Measurements from ENCODE around the gene VWF. TPM values are rescaled to one million over a fixed set of nuclear protein-coding genes. Genes with fewer than 3 reads are reported as not detected.

Gene VWF
- polyA plus RNA-seq, 1 donor (not counting 4 experiments of a cell fraction or from before 2014, with no cell fraction given) = 0.01 TPM

- Histone ChIP-seq H3K9me1 (ENCODE audit: control insufficient read depth, extremely low read depth, insufficient read depth, low read length) (no peaks in the 10 kb centered on the region), H3K4me3 (ENCODE audit: control insufficient read depth in 2 of 3, extremely low read depth in 1 of 3, insufficient read depth in 2 of 3, low read depth in 1 of 3, low read length in 3 of 3) (no peak overlapping the region), H4K20me1 (ENCODE audit: control insufficient read depth, extremely low read depth, insufficient read depth, low read length) (no peaks in the 10 kb centered on the region), H3K79me2 (ENCODE audit: control insufficient read depth, insufficient read depth, low read length) (no peaks in the 10 kb centered on the region), H3K4me1 (ENCODE audit: control insufficient read depth, extremely low read depth, insufficient read depth, low read length) (no peaks in the 10 kb centered on the region), H3K36me3 (ENCODE audit: control insufficient read depth in 2 of 2, extremely low read depth in 1 of 2, insufficient read depth in 2 of 2, low read length in 2 of 2) (no peaks in the 10 kb centered on the region), H3K27ac (ENCODE audit: control insufficient read depth, insufficient read depth, low read length) (no peak overlapping the region), H3K4me2 (ENCODE audit: control insufficient read depth, extremely low read depth, insufficient read depth, low read depth, low read length) (no peak overlapping the region), H3K9ac (ENCODE audit: control insufficient read depth, extremely low read depth, insufficient read depth, low read length) (no peak overlapping the region), H2AFZ (ENCODE audit: control insufficient read depth, low read length) (no peak overlapping the region), H3K9me3 (ENCODE audit: control insufficient read depth, low read depth, low read length) (no peaks in the 10 kb centered on the region), H3K27me3 (ENCODE audit: control insufficient read depth, extremely low read depth, insufficient read depth, low read length) (peaks cover 5% of the 10 kb centered on the region)
- DNase-seq (ENCODE audit: low read depth, low spot score) (no peak), FAIRE-seq (no peak)
- dilution Hi-C loops (cut with MboI; ENCODE audit: extremely low pct_ligation_motif_present, low sequenced_read_pairs) = no loop called here
- TF ChIP-seq CTCF (optimal IDR thresholded peaks at IDR 0.05 in 1 of 3, IDR thresholded peaks at IDR 0.05 in 1 of 3, conservative IDR thresholded peaks at IDR 0.05 in 1 of 3; ENCODE audit: extremely low read depth in 1 of 3, insufficient read depth in 2 of 3, low read length in 3 of 3) (no peak), EZH2 (IDR thresholded peaks at IDR 0.05; ENCODE audit: low read length) (no peak)
Measured at GRCh38 chr12:5976196-5976595, 148.3 kb downstream of the VWF start.

GRCh38 chr12:5973461-5974115, 150.9 kb downstream of the VWF start:
- FAIRE-seq (no peak), DNase-seq (ENCODE audit: low read depth, low spot score) (no peak)
- dilution Hi-C loops (cut with MboI; ENCODE audit: extremely low pct_ligation_motif_present, low sequenced_read_pairs) = no loop called here
- no peak overlapping the region for H3K4me3 ChIP-seq (ENCODE audit: control insufficient read depth in 2 of 3, extremely low read depth in 1 of 3, insufficient read depth in 2 of 3, low read depth in 1 of 3, low read length in 3 of 3)
- H3K4me1 ChIP-seq (ENCODE audit: control insufficient read depth, extremely low read depth, insufficient read depth, low read length) = no peaks in the 10 kb centered on the region
- no peaks in the 10 kb centered on the region for H3K9me3 ChIP-seq (ENCODE audit: control insufficient read depth, low read depth, low read length)
- H3K27ac ChIP-seq (ENCODE audit: control insufficient read depth, insufficient read depth, low read length) = no peak overlapping the region
- H3K9ac ChIP-seq (ENCODE audit: control insufficient read depth, extremely low read depth, insufficient read depth, low read length) = no peak overlapping the region
- H3K36me3 ChIP-seq (ENCODE audit: control insufficient read depth in 2 of 2, extremely low read depth in 1 of 2, insufficient read depth in 2 of 2, low read length in 2 of 2) = no peaks in the 10 kb centered on the region
- H3K79me2 ChIP-seq (ENCODE audit: control insufficient read depth, insufficient read depth, low read length) = no peaks in the 10 kb centered on the region
- peaks cover 5% of the 10 kb centered on the region for H3K27me3 ChIP-seq (ENCODE audit: control insufficient read depth, extremely low read depth, insufficient read depth, low read length)
- no peak for TF ChIP-seq CTCF (optimal IDR thresholded peaks at IDR 0.05 in 1 of 3, IDR thresholded peaks at IDR 0.05 in 1 of 3, conservative IDR thresholded peaks at IDR 0.05 in 1 of 3; ENCODE audit: extremely low read depth in 1 of 3, insufficient read depth in 2 of 3, low read length in 3 of 3)
- TF ChIP-seq EZH2 (IDR thresholded peaks at IDR 0.05; ENCODE audit: low read length) = no peak
- no peaks in the 10 kb centered on the region for H4K20me1 ChIP-seq (ENCODE audit: control insufficient read depth, extremely low read depth, insufficient read depth, low read length)
- no peaks in the 10 kb centered on the region for H3K9me1 ChIP-seq (ENCODE audit: control insufficient read depth, extremely low read depth, insufficient read depth, low read length)
- H2AFZ ChIP-seq (ENCODE audit: control insufficient read depth, low read length) = no peak overlapping the region
- no peak overlapping the region for H3K4me2 ChIP-seq (ENCODE audit: control insufficient read depth, extremely low read depth, insufficient read depth, low read depth, low read length)
